A673 (cell line): Measurements from ENCODE around the gene SLX4. TPM values are rescaled to one million over a fixed set of nuclear protein-coding genes. Genes with fewer than 3 reads are reported as not detected.
"Not testable (repeated sequence)": the region's sequence is repeated elsewhere in the genome, so short reads cannot be mapped to it uniquely, and the experiment has no call there.

Source experiments
- BruUV-seq: library from RNA; stranded (reverse); fragments of 400-500 nt; replicated peaks from 2 replicates; lab custom pipeline; 2021; lab: Mats Ljungman, UMichigan
- CTCF ChIA-PET: fragments of 300-600 bp; sonication (Branson Sonifier 250); formaldehyde crosslinking; loops from one replicate; lab custom pipeline; 2022; ENCODE audit warnings: antibody characterized with exemption; lab: Charles Lee
- POLR2A ChIA-PET: fragments of 300-600 bp; sonication (Branson Sonifier 250); formaldehyde crosslinking; loops from one replicate; lab custom pipeline; 2022; ENCODE audit warnings: antibody characterized with exemption; ENCODE audit not compliant: low non-redundant PET; lab: Charles Lee
- DNase-seq: peaks from one replicate; pipeline ENCODE4 v3.0.0-alpha.2; 2015; ENCODE audit warnings: low spot score
- H3K27ac ChIP-seq: fragments of 200-600 bp; sonication (generic); 2 replicates; pipeline ENCODE4 v1.5.1; 2016; ENCODE audit warnings: mixed run types, low read depth, mild to moderate bottlenecking, mixed read lengths, antibody characterized with exemption, low read length; ENCODE audit not compliant: poor library complexity, severe bottlenecking
- H3K27me3 ChIP-seq: fragments of 200-600 bp; sonication (generic); replicated peaks from 2 replicates; pipeline ENCODE4 v1.6.1; 2017; ENCODE audit warnings: mixed run types, low read depth, mild to moderate bottlenecking, mixed read lengths, antibody characterized with exemption, low read length; ENCODE audit not compliant: insufficient read depth, poor library complexity
- H3K36me3 ChIP-seq: fragments of 200-600 bp; sonication (generic); 2 replicates; pipeline ENCODE4 v1.6.1; 2016; ENCODE audit warnings: mixed run types, mild to moderate bottlenecking, mixed read lengths, antibody characterized with exemption, low read length; ENCODE audit not compliant: insufficient read depth, poor library complexity, severe bottlenecking
- H3K4me1 ChIP-seq: fragments of 200-600 bp; sonication (generic); 2 replicates; pipeline ENCODE4 v1.6.1; 2017; ENCODE audit warnings: mixed run types, mild to moderate bottlenecking, mixed read lengths, antibody characterized with exemption, low read length; ENCODE audit not compliant: insufficient read depth, poor library complexity, severe bottlenecking
- H3K4me3 ChIP-seq: fragments of 200-600 bp; sonication (generic); 2 replicates; pipeline ENCODE4 v1.5.1; 2016; ENCODE audit warnings: low read depth, mixed run types, mild to moderate bottlenecking, mixed read lengths, low read length; ENCODE audit not compliant: poor library complexity, severe bottlenecking
- H3K9me3 ChIP-seq: fragments of 200-600 bp; sonication (generic); 2 replicates; pipeline ENCODE4 v1.6.1; 2016; ENCODE audit warnings: mixed run types, low read depth, mild to moderate bottlenecking, mixed read lengths, antibody characterized with exemption, low read length; ENCODE audit not compliant: poor library complexity, severe bottlenecking
- EZH2 ChIP-seq: fragments of 200-600 bp; sonication (generic); IDR thresholded peaks from 2 replicates; pipeline ENCODE4 v1.6.1; 2017; ENCODE audit warnings: borderline replicate concordance, low read depth, mild to moderate bottlenecking, mixed read lengths, antibody characterized with exemption, low read length; ENCODE audit not compliant: poor library complexity, severe bottlenecking
- intact Hi-C: fragments of 100-400 bp; cut with micrococcal nuclease; formaldehyde crosslinking; loops from one replicate; pipeline ENCODE4 v1.10.0; 2022; ENCODE audit not compliant: unreplicated experiment
- total RNA-seq: library from RNA; stranded (reverse); gene quantifications from 2 replicates; pipeline ENCODE4 v1.2.3, GENCODE V29; 2021
- TF ChIP-seq, protein P1 (sequence below): fragments of 300-800, 200-600 bp; sonication (generic); conservative IDR thresholded peaks from 2 replicates; pipeline ENCODE4 v1.5.1; 2017; ENCODE audit warnings: low read depth, mild to moderate bottlenecking, antibody characterized with exemption, low read length, moderate library complexity, mixed read lengths

Gene SLX4
- total RNA-seq, 1 experiment from 2014 or later, result 15.1 TPM

DNA sequence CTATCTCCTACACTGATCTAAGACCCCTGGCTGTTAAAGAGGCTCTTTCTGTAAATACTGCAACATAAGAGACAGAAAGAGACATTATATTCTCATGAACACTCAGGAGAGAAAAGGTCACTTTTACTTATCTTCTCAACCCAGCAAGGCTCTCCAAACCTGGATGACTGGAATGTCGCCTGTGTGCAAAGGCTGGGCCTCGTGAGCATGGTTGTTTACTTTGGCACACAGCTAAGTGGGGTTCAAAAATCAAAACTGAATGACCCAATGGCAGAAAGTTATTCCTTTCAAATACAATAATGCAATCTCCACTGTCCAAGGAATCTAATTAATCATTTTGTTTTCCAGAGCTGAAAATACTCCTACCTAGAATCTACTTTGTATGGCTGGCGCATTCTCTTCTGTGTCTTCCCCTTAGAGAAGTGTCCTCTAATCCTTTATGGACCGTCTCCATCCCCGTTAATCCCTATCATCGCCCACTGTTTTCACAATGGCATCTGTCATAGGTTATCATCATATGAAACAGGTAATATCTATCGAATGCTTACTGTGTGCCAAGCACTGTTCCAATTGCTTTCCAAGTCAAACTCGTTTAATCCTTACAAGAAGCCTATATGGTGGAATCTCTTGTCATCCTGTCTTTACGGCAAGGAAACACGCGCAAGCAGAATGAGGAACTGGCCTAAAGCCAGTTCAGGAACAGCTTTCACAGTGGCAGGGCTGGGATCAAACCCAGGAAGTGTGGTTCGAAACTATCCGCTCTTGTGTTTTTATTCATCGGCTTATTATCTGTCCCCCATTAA lies 1.3 kb downstream of the SLX4 start:
- Histone ChIP-seq H3K9me3 (no peaks in the 10 kb centered on the region), H3K27ac (no peak overlapping the region), H3K4me1 (peaks cover 8% of the 10 kb centered on the region), H3K4me3 (peak overlapping the region; percentile 92), H3K27me3 (no peaks in the 10 kb centered on the region), H3K36me3 (peaks cover 4% of the 10 kb centered on the region)
- no peak for DNase-seq
- TF ChIP-seq, protein P1, sequence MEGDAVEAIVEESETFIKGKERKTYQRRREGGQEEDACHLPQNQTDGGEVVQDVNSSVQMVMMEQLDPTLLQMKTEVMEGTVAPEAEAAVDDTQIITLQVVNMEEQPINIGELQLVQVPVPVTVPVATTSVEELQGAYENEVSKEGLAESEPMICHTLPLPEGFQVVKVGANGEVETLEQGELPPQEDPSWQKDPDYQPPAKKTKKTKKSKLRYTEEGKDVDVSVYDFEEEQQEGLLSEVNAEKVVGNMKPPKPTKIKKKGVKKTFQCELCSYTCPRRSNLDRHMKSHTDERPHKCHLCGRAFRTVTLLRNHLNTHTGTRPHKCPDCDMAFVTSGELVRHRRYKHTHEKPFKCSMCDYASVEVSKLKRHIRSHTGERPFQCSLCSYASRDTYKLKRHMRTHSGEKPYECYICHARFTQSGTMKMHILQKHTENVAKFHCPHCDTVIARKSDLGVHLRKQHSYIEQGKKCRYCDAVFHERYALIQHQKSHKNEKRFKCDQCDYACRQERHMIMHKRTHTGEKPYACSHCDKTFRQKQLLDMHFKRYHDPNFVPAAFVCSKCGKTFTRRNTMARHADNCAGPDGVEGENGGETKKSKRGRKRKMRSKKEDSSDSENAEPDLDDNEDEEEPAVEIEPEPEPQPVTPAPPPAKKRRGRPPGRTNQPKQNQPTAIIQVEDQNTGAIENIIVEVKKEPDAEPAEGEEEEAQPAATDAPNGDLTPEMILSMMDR, result no peak
- no peak for TF ChIP-seq EZH2
- ChIA-PET CTCF (no interaction called here), POLR2A (no interaction called here)
- BruUV-seq, result no TSS peak
- intact Hi-C loops, result no loop called here

- H3K9me3 ChIP-seq, H3K4me3 ChIP-seq, POLR2A ChIA-PET, H3K27me3 ChIP-seq, H3K4me1 ChIP-seq, H3K27ac ChIP-seq, BruUV-seq, CTCF ChIA-PET, DNase-seq, intact Hi-C loops, H3K36me3 ChIP-seq: not testable (repeated sequence)
These were observed 2.4 kb downstream of the SLX4 start for GRCh38 chr16:3608976-3609375.

DNA sequence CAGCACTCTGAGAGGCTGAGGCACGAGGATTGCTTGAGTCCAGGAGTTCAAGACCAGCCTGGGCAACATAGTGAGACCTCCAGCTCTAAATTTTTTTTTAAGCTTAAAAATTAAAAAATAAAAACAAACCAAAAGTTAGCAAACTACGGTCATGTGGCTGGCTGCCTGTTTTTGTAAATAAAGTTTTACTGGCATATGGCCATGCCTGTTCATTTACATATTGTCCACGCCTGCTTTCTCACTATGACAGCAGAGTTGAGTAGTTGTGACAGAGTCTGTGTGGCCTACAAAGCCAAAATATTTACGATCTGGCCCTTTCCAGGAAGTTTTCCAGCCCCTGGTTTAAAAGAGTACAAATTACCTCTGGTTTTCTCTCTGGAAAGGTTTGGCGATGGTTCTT lies 3.3 kb downstream of the SLX4 start:
- Histone ChIP-seq H3K36me3 (no peaks in the 10 kb centered on the region), H3K4me1 (peaks cover 8% of the 10 kb centered on the region), H3K9me3 (no peaks in the 10 kb centered on the region), H3K27me3 (no peaks in the 10 kb centered on the region), H3K27ac (no peak overlapping the region), H3K4me3 (no peak overlapping the region)
- CTCF ChIA-PET, result no interaction called here
- DNase-seq, result no peak
- BruUV-seq, result no TSS peak
- POLR2A ChIA-PET, result no interaction called here
- intact Hi-C loops, result no loop called here
- TF ChIP-seq, protein P1, result no peak
- no peak for TF ChIP-seq EZH2

GRCh38 chr16:3607634-3608033 lies 3.8 kb downstream of the SLX4 start:
- no peak for TF ChIP-seq EZH2
- TF ChIP-seq, protein P1, result no peak
- H3K4me3 ChIP-seq, result no peak overlapping the region
- POLR2A ChIA-PET, result no interaction called here
- peaks cover 3% of the 10 kb centered on the region for H3K4me1 ChIP-seq
- DNase-seq, result no peak
- no peaks in the 10 kb centered on the region for H3K36me3 ChIP-seq
- intact Hi-C loops, result no loop called here
- CTCF ChIA-PET, result no interaction called here
- H3K9me3 ChIP-seq, result no peaks in the 10 kb centered on the region
- H3K27ac ChIP-seq, result no peak overlapping the region
- no TSS peak for BruUV-seq
- H3K27me3 ChIP-seq, result no peaks in the 10 kb centered on the region
